ENCODE results near the gene NOPCHAP1. TPM values are rescaled to one million over a fixed set of nuclear protein-coding genes. Genes with fewer than 3 reads are reported as not detected.

The NOPCHAP1 gene
- total and polyA plus RNA-seq, 8 donors, result 2.6 to 29.8 (median 10.5) TPM

- intact Hi-C loops (cut with DNase I; ENCODE audit: low total_unique reads), result no loop called here
- Histone ChIP-seq H3K4me1 (no peaks in the 10 kb centered on the region), H3K27ac (no peak overlapping the region), H3K27me3 (no peaks in the 10 kb centered on the region), H3K36me3 (no peaks in the 10 kb centered on the region), H3K9me3 (no peaks in the 10 kb centered on the region), H3K4me3 (no peak overlapping the region)
- 75 to 88% (median 78%) methylated on average over 4 of the region's 4 CpGs for WGBS, 5 donors
- TF ChIP-seq EP300 (IDR thresholded peaks at IDR 0.05), result no peak
- TF ChIP-seq POLR2A (IDR thresholded peaks at IDR 0.05), result no peak
- no peak for TF ChIP-seq CTCF (IDR thresholded peaks at IDR 0.05)
- no peak for TF ChIP-seq POLR2AphosphoS5 (IDR thresholded peaks at IDR 0.05)
- no peak for DNase-seq
Observed at GRCh38 chr12:104966677-104967076, 19.4 kb upstream of the NOPCHAP1 start.

GRCh38 chr12:104969343-104969742 is 16.8 kb upstream of the NOPCHAP1 start:
- intact Hi-C loops (cut with DNase I; ENCODE audit: low total_unique reads), result no loop called here
- Histone ChIP-seq H3K9me3 (no peaks in the 10 kb centered on the region), H3K27me3 (no peaks in the 10 kb centered on the region), H3K4me3 (no peak overlapping the region), H3K4me1 (no peaks in the 10 kb centered on the region), H3K27ac (no peak overlapping the region), H3K36me3 (no peaks in the 10 kb centered on the region)
- TF ChIP-seq EP300 (IDR thresholded peaks at IDR 0.05) (no peak), CTCF (IDR thresholded peaks at IDR 0.05) (no peak), POLR2A (IDR thresholded peaks at IDR 0.05) (no peak), POLR2AphosphoS5 (IDR thresholded peaks at IDR 0.05) (no peak)
- 30 to 49% (median 39%) methylated on average over 3 of the region's 3 CpGs for WGBS, 5 donors
- no peak for DNase-seq

GRCh38 chr12:104971306-104971705 is 14.8 kb upstream of the NOPCHAP1 start:
- intact Hi-C loops (cut with DNase I; ENCODE audit: low total_unique reads), result no loop called here

GRCh38 chr12:104973250-104973649 is 12.9 kb upstream of the NOPCHAP1 start:
- intact Hi-C loops (cut with DNase I; ENCODE audit: low total_unique reads), result no loop called here
- H3K4me3 ChIP-seq, result no peak overlapping the region
- DNase-seq, result no peak
- H3K4me1 ChIP-seq, result no peaks in the 10 kb centered on the region
- H3K9me3 ChIP-seq, result no peaks in the 10 kb centered on the region
- no peaks in the 10 kb centered on the region for H3K36me3 ChIP-seq
- WGBS, 5 donors, result 88 to 95% (median 93%) methylated on average over 5 of the region's 5 CpGs
- H3K27ac ChIP-seq, result no peak overlapping the region
- H3K27me3 ChIP-seq, result no peaks in the 10 kb centered on the region
- TF ChIP-seq EP300 (IDR thresholded peaks at IDR 0.05), result no peak
- TF ChIP-seq CTCF (IDR thresholded peaks at IDR 0.05), result no peak
- TF ChIP-seq POLR2A (IDR thresholded peaks at IDR 0.05), result no peak
- no peak for TF ChIP-seq POLR2AphosphoS5 (IDR thresholded peaks at IDR 0.05)

More at GRCh38 chr12:104971306-104971705, 14.8 kb upstream of the NOPCHAP1 start:
- H3K36me3 ChIP-seq, result no peaks in the 10 kb centered on the region
- H3K27ac ChIP-seq, result no peak overlapping the region
- no peaks in the 10 kb centered on the region for H3K9me3 ChIP-seq
- 77 to 92% (median 82%) methylated on average over 5 of the region's 5 CpGs for WGBS, 5 donors
- no peak overlapping the region for H3K4me3 ChIP-seq
- no peak for TF ChIP-seq POLR2AphosphoS5 (IDR thresholded peaks at IDR 0.05)
- no peak for TF ChIP-seq CTCF (IDR thresholded peaks at IDR 0.05)
- no peak for TF ChIP-seq POLR2A (IDR thresholded peaks at IDR 0.05)
- TF ChIP-seq EP300 (IDR thresholded peaks at IDR 0.05), result no peak
- no peaks in the 10 kb centered on the region for H3K4me1 ChIP-seq
- no peak for DNase-seq
- H3K27me3 ChIP-seq, result no peaks in the 10 kb centered on the region

Data from stomach (tissue), 9 donors.